NCI-H345 treated with DMSO at 0.1 percent for 48 hours (cell line): ENCODE results near the gene PHAF1.

Experiments
- DNase-seq: peaks from one replicate; lab custom pipeline; 2025; ENCODE audit not compliant: unreplicated experiment; lab: John Stamatoyannopoulos, UW

The PHAF1 gene

DNA sequence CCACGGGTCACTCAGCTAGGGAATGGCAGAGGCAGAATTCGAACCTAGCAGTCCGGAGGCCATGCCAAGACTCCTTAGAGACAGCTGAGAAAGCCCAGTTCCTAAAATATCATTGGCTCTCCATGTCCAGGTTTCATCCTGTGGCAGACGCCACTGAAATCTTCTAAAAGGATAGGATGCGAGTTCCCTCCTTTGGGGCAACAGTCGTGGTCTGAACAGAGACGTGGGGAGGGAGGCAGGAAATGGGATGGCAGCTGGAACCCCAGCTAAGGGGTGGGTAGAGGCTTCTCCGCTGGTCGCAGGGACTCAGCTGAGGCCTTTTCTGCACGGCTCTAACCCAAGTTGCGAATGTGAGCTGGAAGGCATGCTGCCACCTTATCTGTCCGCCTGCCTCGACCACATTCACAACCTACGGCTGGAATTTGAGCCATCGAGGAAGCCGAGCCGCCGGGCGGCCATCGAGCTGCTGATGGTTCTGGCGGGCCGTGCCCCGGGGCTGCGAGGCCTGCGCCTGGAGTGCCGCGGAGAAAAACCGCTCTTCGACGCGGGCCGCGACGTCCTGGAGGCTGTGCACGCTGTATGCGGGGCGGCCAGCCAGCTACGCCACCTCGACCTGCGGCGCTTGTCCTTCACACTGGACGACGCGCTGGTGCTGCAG, 52.9 kb downstream of the PHAF1 start:
- no peak for DNase-seq

DNA sequence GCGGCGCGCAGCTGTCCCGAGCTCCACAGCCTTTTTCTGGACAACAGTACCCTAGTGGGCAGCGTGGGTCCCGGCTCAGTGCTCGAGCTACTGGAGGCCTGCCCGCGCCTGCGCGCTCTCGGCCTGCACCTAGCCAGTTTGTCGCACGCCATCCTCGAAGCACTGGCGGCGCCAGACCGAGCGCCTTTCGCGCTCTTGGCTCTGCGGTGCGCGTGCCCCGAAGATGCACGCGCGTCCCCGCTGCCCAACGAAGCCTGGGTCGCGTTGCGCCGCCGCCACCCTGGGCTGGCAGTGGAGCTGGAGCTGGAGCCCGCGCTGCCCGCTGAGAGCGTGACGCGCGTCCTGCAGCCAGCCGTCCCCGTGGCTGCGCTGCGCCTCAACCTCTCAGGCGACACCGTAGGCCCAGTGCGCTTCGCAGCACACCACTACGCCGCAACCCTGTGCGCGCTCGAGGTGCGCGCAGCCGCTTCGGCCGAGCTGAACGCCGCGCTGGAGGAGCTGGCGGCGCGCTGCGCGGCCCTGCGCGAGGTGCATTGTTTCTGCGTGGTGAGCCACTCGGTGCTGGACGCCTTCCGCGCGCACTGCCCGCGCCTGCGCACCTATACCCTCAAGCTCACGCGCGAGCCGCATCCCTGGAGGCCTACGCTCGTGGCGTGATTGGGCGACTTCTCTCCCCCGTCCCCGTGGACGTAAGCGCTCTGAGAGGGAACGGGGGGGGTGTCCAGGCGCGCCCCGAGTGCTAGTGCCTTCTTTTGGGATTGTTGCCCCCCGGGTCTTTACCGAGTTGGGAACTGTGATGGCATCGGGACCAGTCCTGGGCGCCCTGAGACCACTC, 53.6 kb downstream of the PHAF1 start:
- peak; percentile 51 for DNase-seq

DNA sequence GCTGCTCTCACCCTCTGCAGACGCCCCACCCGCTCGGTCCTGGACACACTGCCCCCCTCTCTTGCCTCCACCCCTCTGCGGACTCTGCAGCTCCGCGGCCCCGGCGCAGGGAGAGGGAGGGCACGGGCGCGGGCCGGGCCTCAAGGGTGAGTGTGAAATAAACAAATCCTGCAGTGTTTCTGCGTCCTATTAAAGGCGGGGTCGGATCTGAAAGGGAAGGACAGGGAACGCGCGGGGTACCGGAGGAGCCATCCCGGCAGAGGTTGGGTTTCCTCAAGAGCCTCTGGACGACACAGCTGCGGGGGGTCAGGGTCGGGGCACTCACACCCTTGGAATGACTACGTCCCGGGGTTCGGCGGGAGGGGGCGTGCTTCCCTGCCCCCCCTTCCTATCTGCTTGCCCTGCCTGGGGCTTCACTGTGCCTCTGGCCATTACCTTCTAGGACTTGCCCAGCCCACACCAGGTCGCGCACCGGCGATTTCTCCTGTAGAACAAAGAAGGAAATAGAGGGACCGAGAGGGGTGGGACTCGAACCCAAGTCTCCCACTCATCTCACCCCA, 54.3 kb downstream of the PHAF1 start:
- no peak for DNase-seq

DNA sequence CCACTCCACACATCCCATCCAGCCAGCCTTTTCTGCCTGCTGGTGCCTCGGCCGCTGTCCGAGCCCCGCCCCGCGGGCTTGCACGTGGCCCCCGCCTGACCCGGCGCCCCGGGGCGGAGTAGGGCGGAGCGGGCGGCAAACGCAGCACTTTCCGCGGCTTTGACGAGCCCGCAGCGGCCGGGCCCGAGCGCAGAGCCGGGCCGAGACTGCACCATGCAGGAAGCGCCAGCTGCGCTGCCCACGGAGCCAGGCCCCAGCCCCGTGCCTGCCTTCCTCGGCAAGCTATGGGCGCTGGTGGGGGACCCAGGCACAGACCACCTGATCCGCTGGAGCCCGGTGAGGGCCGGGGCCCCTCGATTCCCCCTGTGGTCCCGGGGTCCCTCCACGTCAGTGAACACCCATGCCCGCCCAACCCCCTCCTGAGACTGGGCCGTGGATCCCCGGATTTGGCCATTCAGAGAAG, 54.9 kb downstream of the PHAF1 start, which contains the start of gene HSF4:
HSF4 (plus strand) TSS at position 147 of the 463 bp plus-strand sequence; CDS start at position 214, 67 bp downstream.
- DNase-seq: no peak

DNA sequence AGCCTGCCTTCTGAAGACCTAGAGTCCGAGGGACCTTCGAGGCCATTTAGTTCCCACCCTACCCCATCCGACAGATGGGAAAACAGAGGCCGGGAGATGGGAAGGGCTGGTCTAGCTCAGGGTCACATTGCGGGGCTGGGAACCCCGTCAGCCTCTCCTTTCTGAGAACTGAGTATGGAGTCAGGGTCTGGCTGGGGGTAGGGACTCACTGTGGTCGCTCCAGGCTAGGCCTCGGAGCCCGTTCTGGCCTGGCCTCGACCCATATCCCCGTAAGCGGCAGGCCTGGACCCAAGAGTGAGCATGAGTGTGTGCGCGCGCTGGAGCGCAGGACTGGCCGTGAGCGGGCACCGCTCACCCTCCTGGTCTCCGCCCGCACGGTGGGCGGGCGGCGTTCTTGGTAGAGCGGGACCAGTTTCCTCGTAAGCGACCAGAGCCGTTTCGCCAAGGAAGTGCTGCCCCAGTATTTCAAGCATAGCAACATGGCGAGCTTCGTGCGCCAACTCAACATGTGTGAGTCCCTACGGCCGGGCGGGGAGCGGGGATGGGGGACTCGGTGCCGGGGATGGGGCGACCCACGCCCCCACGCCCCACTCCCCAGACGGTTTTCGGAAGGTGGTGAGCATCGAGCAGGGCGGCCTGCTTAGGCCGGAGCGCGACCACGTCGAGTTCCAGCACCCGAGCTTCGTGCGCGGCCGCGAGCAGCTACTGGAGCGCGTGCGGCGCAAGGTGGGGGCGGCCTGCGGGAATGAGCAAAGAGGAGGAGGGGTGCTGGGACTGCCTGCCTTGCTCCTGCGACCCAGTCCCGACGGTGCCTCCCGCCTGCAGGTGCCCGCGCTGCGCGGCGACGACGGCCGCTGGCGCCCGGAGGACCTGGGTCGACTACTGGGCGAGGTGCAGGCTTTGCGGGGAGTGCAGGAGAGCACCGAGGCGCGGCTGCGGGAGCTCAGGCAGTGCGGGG, 55.7 kb downstream of the PHAF1 start:
- no peak for DNase-seq

DNA sequence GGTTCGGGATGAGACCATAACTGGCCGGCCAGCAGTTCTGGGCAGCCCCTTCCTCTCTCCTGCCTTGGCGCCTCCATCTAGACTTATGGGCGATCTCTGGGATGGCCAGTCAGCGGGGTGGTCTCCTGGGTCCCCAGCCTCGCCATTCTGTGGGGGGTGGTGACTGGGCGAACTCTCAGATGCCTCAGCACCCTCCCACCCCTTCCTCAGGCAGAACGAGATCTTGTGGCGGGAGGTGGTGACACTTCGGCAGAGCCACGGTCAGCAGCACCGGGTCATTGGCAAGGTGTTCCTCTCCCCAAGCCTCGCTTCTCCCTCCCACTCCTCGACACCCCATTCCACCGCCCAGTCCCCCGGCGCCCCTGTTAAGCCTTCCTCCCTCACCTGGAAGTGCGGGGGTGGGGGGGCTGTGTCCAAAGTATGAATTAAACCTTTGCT, 56.4 kb downstream of the PHAF1 start:
- DNase-seq: no peak

DNA sequence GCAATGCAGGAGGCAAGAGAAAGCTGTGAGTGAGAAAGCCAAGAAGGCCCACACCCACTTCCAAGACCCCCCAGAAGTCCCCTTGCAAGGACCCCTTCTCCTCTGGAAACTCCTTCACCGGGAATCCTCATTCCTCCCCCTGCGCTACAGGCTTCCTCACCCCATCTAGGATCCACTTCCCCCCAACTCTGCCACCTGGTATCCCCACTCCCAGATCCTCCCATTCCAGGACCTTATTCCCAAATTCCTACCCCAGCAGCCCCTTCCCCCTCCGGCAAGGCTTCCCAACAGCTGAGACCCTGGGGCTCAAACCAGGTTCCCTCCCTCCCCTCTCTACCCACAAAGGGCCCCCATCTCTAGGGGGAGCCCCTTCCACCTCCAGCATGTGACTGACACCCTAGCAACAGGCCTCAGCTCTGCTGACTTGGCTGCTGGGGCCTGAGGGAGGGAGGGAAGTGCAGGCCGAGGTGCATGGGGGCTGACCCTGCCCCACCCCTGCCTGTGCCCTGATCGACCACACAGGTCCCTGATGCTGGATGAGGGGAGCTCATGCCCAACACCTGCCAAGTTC, 56.9 kb downstream of the PHAF1 start:
- DNase-seq: no peak

DNA sequence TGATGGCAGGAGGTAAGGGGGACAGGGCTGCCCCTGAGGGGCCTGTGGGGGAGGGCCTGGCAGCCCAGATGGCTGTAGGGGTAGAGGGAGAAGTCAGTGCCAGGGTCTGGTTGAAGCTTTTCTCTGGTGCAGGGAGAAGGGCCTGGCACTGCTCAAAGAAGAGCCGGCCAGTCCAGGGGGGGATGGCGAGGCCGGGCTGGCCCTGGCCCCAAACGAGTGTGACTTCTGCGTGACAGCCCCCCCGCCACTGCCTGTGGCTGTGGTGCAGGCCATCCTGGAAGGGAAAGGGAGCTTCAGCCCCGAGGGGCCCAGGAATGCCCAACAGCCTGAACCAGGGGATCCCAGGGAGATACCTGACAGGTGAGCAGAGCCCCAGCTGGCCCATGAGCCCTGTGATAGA, 57.8 kb downstream of the PHAF1 start:
- no peak for DNase-seq

DNA sequence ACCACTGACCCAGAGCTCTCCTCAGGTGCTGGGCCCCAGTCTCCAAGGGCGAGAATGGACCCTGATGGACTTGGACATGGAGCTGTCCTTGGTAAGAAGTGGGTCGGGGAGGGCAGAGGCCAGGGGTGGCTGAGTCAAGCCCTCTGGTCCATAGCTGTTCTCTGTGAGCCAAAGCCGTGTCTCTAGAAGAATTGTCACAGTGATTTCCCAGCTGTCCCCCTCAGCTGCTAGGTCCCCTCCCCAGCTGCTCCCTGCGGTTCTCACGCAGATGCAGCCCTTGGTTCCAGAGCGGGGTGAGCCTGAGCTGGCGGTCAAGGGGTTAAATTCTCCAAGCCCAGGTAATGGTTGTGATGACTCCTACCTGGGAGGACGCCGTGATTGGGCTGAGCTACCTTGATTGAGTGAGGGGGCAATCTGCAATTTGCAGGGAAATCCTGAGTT, 59.3 kb downstream of the PHAF1 start:
- no peak for DNase-seq

DNA sequence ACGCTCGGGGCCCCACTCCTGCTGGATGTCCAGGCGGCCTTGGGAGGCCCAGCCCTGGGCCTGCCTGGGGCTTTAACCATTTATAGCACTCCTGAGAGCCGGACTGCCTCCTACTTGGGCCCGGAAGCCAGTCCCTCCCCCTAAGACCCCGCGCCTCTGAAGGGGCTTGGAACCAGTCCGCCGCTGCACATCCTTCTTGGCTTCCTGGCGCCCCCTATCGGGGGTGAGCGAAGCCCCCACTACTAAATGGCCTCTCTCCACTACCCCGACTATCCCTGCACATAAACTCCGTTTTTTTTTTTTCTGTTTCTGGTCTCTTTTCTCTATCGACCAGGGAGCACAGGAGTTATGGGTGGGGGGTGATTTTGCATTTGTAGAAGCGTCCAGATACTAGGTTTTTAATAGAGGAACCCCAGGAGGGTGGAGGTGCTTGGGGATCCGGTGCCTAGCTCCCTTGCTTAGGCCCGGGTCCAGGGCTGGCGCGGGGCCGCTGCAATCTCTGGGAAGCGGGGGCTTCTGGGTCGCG, 60.0 kb downstream of the PHAF1 start:
- DNase-seq: no peak

DNA sequence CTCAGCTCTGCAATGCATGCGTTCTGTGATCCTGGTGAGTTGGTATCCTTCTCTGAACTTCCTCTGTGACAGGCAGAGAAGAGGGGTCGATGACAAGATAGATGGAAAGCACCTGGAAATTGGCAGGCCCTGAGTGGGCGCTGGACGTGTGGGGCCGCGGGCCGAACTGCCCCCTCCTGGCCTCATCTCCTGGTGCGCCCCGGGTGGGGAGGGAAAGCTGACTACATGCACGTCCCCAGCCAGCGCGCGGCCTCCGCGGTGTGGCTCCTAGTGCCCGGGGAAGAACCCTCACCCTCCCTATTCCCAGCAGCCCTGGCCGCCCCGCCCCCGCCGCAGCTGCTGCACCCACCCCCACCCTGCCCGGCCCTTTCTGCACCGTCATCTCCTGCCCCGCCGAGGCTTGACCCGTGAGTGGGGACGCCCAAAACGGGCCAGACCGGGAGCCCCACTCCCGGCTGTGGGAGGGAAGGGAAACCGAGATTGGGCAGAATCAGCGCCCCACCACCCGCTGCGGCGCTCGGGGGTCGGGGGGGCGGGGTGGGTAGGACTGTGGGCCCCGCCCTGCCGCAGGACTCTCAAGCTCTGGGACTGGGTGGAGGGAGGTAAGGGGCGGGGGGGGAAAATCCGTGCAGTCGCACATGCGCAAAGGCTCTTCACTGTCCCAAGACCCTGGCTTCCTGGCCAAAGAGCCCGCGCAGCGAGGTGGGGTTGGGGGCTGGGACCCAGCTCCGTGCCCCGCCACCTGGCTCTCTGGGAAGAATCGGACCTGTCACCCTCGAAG, 60.6 kb downstream of the PHAF1 start, which contains the start of gene NOL3:
NOL3 (plus strand) TSS at position 371 of the 781 bp plus-strand sequence.
- peak; percentile 21 for DNase-seq

DNA sequence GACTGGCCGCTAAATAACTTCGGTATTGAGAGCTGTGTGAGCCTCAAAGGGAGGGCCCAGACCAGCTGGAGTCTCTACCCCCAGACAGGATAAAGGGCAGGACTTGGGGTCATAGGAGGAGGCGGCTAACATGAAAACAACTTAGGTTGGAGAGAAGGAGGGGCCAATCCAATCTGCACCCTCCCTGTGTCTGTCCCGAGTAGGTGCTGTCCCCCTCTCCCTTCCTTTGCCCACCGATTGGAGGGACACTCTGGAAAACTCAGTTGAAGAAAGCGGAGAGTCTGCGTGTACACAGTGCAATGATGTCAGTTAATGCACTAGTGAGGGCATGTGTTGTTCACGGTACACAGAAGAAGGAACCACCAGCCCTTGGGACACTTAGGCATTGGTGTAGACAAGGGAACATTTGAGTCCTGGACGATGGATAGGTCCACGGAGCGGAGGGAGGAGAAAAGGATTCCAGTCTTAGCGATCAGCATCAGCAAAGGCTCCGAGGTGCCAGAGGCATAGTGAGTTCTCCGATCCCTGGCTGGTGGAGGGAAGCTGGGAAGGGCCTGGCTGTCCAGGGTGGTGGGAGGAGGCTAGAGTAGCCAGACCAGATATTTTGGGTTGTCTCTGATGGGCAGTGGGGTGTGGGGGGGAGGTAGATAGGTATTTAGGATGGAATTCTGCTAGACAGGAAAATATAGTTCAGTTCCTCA, 61.4 kb downstream of the PHAF1 start:
- no peak for DNase-seq

DNA sequence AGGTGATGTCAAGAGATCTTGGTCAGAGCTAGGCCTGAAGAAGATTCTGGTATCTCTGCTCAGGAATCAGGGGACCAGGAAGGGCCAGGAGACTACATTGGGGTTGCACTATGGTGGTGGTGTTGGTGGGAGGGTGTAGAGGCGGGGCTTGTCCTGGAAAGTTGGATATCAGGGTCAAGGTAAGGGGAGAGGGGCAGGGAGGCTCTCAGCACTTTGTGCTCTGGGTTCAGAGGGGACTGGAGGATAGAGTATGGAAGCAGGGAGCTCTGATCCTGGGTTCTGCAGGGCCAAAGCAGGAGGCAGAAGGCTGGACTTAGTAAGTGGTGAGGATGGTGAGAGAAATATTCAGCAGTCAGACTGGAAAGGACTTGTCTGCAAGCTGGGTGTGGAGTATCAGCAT, 63.6 kb downstream of the PHAF1 start:
- no peak for DNase-seq

DNA sequence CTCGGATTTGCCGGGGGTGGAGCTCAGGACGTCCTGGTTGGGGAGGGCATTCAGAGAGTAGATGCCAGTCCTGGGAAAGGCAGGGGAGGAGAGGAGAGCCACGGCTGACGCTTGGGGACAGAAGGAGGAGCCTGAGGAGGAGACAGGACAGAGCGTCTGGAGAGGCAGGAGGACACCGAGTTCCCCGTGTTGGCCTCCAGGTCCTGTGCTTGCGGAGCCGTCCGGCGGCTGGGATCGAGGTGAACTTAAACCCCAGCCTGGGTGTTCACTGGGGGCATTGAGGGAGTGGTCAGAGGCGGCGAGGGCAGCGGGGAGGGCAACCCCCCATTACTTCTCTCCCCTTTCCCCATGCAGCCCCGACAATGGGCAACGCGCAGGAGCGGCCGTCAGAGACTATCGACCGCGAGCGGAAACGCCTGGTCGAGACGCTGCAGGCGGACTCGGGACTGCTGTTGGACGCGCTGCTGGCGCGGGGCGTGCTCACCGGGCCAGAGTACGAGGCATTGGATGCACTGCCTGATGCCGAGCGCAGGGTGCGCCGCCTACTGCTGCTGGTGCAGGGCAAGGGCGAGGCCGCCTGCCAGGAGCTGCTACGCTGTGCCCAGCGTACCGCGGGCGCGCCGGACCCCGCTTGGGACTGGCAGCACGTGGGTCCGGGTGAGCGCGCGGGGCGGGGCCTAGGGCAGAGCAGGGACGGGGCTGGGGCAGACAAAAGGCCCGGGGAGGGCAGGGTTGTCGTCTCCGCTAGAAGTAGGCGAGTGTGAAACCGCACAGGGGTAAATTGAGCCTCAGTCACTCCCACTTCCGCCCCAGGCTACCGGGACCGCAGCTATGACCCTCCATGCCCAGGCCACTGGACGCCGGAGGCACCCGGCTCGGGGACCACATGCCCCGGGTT, 64.3 kb downstream of the PHAF1 start:
- DNase-seq: no peak

DNA sequence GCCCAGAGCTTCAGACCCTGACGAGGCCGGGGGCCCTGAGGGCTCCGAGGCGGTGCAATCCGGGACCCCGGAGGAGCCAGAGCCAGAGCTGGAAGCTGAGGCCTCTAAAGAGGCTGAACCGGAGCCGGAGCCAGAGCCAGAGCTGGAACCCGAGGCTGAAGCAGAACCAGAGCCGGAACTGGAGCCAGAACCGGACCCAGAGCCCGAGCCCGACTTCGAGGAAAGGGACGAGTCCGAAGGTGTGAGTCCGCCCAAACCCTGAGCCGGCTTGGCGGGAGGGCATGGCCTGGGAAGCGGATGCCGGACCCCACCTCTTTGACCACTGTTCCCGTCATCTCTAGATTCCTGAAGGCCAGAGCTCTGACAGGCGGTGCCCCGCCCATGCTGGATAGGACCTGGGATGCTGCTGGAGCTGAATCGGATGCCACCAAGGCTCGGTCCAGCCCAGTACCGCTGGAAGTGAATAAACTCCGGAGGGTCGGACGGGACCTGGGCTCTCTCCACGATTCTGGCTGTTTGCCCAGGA, 65.0 kb downstream of the PHAF1 start:
- no peak for DNase-seq

DNA sequence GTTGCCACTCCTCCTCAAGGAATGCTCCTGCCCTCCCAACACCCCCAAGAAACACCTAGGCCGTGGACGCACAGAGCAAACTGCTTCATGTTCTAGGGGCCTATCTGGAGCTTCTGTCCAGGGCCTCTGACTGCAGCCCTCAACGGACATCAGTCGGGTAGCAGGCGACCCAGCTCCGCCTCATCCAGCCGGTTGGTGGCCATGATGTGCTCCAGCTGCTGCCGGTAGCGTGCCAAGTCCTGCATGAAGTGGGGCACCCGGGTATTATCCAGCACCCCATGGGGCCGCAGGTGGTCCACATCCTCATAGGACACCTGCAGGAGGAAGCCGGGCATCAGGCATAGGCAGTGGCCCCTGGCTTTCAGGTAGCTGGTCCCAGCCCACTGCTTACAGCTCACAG, 66.9 kb downstream of the PHAF1 start:
- peak; percentile 50 for DNase-seq
